SK-N-SH (cell line): ENCODE measurements around the gene SH3RF2.

ENCODE experiments used
- ELF1 ChIP-seq: IDR thresholded peaks from 2 replicates; pipeline ENCODE4 v1.4.0; 2012
- EP300 ChIP-seq, 2 experiments: IDR thresholded peaks; 2 replicates each; pipeline versions ENCODE4 v1.4.0 to v1.6.1; 2012; ENCODE audit warnings: borderline replicate concordance in 1 of 2, low read depth in 1 of 2, low read length in 1 of 2
- MAX ChIP-seq: IDR thresholded peaks from 2 replicates; pipeline ENCODE4 v1.4.0; 2012; ENCODE audit warnings: low read depth
- MEF2A ChIP-seq: IDR thresholded peaks from 2 replicates; pipeline ENCODE4 v1.4.0; 2012; ENCODE audit warnings: low read depth, borderline replicate concordance
- PBX3 ChIP-seq: IDR thresholded peaks from 2 replicates; pipeline ENCODE4; 2012
- RAD21 ChIP-seq: IDR thresholded peaks from 2 replicates; pipeline ENCODE4 v1.6.1; 2012; ENCODE audit warnings: mild to moderate bottlenecking, low read length
- RCOR1 ChIP-seq: fragments of 150-350 bp; IDR thresholded peaks from 2 replicates; pipeline ENCODE4 v1.6.1; 2017; ENCODE audit warnings: antibody characterized with exemption, low read length
- REST ChIP-seq: IDR thresholded peaks from 2 replicates; pipeline ENCODE4 v1.6.1; 2012; ENCODE audit warnings: mild to moderate bottlenecking, low read depth, low read length, moderate library complexity
- TAF1 ChIP-seq: IDR thresholded peaks from 2 replicates; pipeline ENCODE4 v1.6.1; 2012; ENCODE audit warnings: low read depth, mild to moderate bottlenecking, low read length, moderate library complexity, borderline replicate concordance
- TEAD4 ChIP-seq: IDR thresholded peaks from 2 replicates; pipeline ENCODE4 v1.4.0; 2012; ENCODE audit warnings: mild to moderate bottlenecking, borderline replicate concordance; ENCODE audit not compliant: insufficient read depth
- YY1 ChIP-seq: IDR thresholded peaks from 2 replicates; pipeline ENCODE4 v1.4.0; 2012; ENCODE audit warnings: low read depth, mild to moderate bottlenecking
- TF ChIP-seq, protein P1 (sequence below): fragments of 200-600 bp; sonication (generic); IDR thresholded peaks from 2 replicates; pipeline ENCODE4 v1.6.1; 2017; ENCODE audit warnings: antibody characterized with exemption, mild to moderate bottlenecking, moderate library complexity
- TF ChIP-seq, protein P2 (sequence below): fragments of 150-350 bp; IDR thresholded peaks from 2 replicates; pipeline ENCODE4 v1.6.1; 2017; ENCODE audit warnings: antibody characterized with exemption, low read length, low read depth, borderline replicate concordance
- TF ChIP-seq, protein P3 (sequence below): IDR thresholded peaks from 2 replicates; pipeline ENCODE4 v1.4.0; 2012; ENCODE audit warnings: low read depth, borderline replicate concordance

DNA sequence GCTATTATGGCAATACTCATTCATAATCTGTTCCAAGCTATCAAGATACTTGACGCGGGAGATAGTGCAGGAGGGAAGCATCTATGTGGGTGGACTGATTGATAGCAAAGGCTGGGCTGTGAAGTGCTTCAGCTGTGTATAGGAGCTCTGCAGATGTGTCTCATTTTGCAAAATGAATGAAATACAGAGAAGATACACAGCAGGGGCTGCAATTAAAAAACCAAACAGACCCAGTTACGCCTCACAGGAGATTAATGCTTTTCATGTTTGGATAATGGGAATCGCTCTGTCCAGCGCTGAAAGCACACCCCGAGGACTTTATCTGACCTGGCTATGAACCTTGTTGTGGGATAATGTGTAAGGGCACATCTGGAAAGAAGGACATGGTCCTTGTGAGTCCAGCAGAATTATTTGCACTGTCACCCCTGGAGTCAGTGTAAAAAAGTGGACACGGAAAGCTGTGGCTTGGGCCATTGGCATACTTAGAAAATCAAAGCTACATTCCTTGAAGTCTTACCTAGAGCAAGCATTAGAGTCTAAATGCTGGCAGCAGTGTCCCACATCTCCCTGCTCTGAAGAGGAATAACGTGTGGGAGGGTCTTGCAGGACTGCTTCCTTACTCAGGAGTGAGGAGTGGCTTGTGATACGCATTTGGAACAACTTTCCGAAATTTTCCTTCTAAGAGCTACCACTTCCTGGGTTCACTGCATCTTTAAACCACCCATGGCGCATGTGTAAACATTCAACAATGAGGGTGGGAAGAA is 2.6 kb downstream of the SH3RF2 start:
- TF ChIP-seq YY1 (no peak), RAD21 (0 out of 2 replicates have a peak, but pooled peaks have one; percentile 2), PBX3 (peak; percentile 21; the same call in 1 of the 2 replicates), ELF1 (no peak), TEAD4 (no peak), MEF2A (no peak), TAF1 (no peak), RCOR1 (peak; percentile 30; the same call in 1 of the 2 replicates), REST (peak; percentile 75), MAX (no peak), EP300 (IDR thresholded peaks at IDR 0.05; ENCODE audit: borderline replicate concordance in 1 of 2, low read depth in 1 of 2, low read length in 1 of 2) (peak in 1 of 2 experiments; percentile 78; a peak in 1 of 4 replicates)
- TF ChIP-seq, protein P1, sequence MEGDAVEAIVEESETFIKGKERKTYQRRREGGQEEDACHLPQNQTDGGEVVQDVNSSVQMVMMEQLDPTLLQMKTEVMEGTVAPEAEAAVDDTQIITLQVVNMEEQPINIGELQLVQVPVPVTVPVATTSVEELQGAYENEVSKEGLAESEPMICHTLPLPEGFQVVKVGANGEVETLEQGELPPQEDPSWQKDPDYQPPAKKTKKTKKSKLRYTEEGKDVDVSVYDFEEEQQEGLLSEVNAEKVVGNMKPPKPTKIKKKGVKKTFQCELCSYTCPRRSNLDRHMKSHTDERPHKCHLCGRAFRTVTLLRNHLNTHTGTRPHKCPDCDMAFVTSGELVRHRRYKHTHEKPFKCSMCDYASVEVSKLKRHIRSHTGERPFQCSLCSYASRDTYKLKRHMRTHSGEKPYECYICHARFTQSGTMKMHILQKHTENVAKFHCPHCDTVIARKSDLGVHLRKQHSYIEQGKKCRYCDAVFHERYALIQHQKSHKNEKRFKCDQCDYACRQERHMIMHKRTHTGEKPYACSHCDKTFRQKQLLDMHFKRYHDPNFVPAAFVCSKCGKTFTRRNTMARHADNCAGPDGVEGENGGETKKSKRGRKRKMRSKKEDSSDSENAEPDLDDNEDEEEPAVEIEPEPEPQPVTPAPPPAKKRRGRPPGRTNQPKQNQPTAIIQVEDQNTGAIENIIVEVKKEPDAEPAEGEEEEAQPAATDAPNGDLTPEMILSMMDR, result no peak
- TF ChIP-seq, protein P2, sequence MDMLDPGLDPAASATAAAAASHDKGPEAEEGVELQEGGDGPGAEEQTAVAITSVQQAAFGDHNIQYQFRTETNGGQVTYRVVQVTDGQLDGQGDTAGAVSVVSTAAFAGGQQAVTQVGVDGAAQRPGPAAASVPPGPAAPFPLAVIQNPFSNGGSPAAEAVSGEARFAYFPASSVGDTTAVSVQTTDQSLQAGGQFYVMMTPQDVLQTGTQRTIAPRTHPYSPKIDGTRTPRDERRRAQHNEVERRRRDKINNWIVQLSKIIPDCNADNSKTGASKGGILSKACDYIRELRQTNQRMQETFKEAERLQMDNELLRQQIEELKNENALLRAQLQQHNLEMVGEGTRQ, result no peak
- TF ChIP-seq, protein P3, sequence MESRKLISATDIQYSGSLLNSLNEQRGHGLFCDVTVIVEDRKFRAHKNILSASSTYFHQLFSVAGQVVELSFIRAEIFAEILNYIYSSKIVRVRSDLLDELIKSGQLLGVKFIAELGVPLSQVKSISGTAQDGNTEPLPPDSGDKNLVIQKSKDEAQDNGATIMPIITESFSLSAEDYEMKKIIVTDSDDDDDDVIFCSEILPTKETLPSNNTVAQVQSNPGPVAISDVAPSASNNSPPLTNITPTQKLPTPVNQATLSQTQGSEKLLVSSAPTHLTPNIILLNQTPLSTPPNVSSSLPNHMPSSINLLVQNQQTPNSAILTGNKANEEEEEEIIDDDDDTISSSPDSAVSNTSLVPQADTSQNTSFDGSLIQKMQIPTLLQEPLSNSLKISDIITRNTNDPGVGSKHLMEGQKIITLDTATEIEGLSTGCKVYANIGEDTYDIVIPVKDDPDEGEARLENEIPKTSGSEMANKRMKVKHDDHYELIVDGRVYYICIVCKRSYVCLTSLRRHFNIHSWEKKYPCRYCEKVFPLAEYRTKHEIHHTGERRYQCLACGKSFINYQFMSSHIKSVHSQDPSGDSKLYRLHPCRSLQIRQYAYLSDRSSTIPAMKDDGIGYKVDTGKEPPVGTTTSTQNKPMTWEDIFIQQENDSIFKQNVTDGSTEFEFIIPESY, result no peak
